WTC11 (cell line): Measurements from ENCODE around the gene TRUB1. TPM values are rescaled to one million over a fixed set of nuclear protein-coding genes. Genes with fewer than 3 reads are reported as not detected.

ENCODE experiments used
- ATAC-seq: fragments of 200-7000 bp; cut with Tn5 transposase; 2 replicates; pipeline ENCODE4 v1.10.0; 2021; ENCODE audit warnings: mild to moderate bottlenecking, moderate library complexity
- CTCF ChIA-PET: fragments of 300-600 bp; sonication (Branson Sonifier 250); formaldehyde crosslinking; loops from one replicate; lab custom pipeline; 2021; ENCODE audit warnings: antibody characterized with exemption; lab: Charles Lee
- POLR2A ChIA-PET: fragments of 350-600 bp; sonication (Branson Sonifier 250); formaldehyde crosslinking; loops from one replicate; lab custom pipeline; 2021; ENCODE audit warnings: antibody characterized with exemption; lab: Charles Lee
- DNase-seq: peaks from one replicate; pipeline ENCODE4 v3.0.0; 2021; ENCODE audit warnings: low spot score
- H3K27ac Mint-ChIP-seq: 2 replicates; pipeline ENCODE4 v1.8.0; 2021; ENCODE audit warnings: mixed read lengths
- H3K27me3 Mint-ChIP-seq: 2 replicates; pipeline ENCODE4 v1.8.0; 2021; ENCODE audit warnings: low read depth, mild to moderate bottlenecking, moderate library complexity, mixed read lengths
- H3K36me3 Mint-ChIP-seq: 2 replicates; pipeline ENCODE4 v1.8.0; 2021; ENCODE audit warnings: mixed read lengths
- H3K4me1 Mint-ChIP-seq: 2 replicates; pipeline ENCODE4 v1.8.0; 2022; ENCODE audit warnings: mixed read lengths
- H3K4me3 Mint-ChIP-seq: 2 replicates; pipeline ENCODE4 v1.8.0; 2021; ENCODE audit warnings: mild to moderate bottlenecking, moderate library complexity, mixed read lengths
- H3K9me3 Mint-ChIP-seq: 2 replicates; pipeline ENCODE4 v1.8.0; 2021; ENCODE audit warnings: mixed read lengths
- ARID4B ChIP-seq: sonication (generic); formaldehyde crosslinking; IDR thresholded peaks from 2 replicates; pipeline ENCODE4 v1.8.0; 2023; ENCODE audit warnings: missing genetic modification reagents, mild to moderate bottlenecking, borderline replicate concordance
- ATF3 ChIP-seq: sonication (generic); formaldehyde crosslinking; conservative IDR thresholded peaks from 2 replicates; pipeline ENCODE4 v1.8.1; 2022; ENCODE audit warnings: mild to moderate bottlenecking, missing genetic modification reagents
- CDX4 ChIP-seq: fragments of 250-450 bp; sonication (Bioruptor Pico); IDR thresholded peaks from 2 replicates; pipeline ENCODE4 v1.9.0; 2021; ENCODE audit warnings: moderate library complexity, mild to moderate bottlenecking, inconsistent platforms, borderline replicate concordance
- CTCF ChIP-seq: fragments of 200-600 bp; IDR thresholded peaks from 2 replicates; pipeline ENCODE4 v1.8.0; 2022; ENCODE audit warnings: antibody characterized with exemption
- E2F1 ChIP-seq: sonication (generic); formaldehyde crosslinking; IDR thresholded peaks from 2 replicates; pipeline ENCODE4 v1.8.0; 2022; ENCODE audit warnings: mild to moderate bottlenecking, missing genetic modification reagents
- ETV6 ChIP-seq: sonication (generic); formaldehyde crosslinking; IDR thresholded peaks from 2 replicates; pipeline ENCODE4 v1.8.1; 2022; ENCODE audit warnings: mild to moderate bottlenecking, missing genetic modification reagents
- FOXJ3 ChIP-seq: sonication (generic); formaldehyde crosslinking; IDR thresholded peaks from 2 replicates; pipeline ENCODE4 v1.9.0; 2021; ENCODE audit warnings: missing genetic modification reagents, mild to moderate bottlenecking, borderline replicate concordance
- FOXP4 ChIP-seq: sonication (generic); formaldehyde crosslinking; IDR thresholded peaks from 2 replicates; pipeline ENCODE4 v1.8.0; 2022; ENCODE audit warnings: mild to moderate bottlenecking, missing genetic modification reagents
- JUN ChIP-seq: sonication (generic); formaldehyde crosslinking; IDR thresholded peaks from 2 replicates; pipeline ENCODE4 v1.8.0; 2023; ENCODE audit warnings: mild to moderate bottlenecking, missing genetic modification reagents
- MXD4 ChIP-seq: fragments of 250-450 bp; sonication (Bioruptor Pico); IDR thresholded peaks from 2 replicates; pipeline ENCODE4 v1.8.0; 2021; ENCODE audit warnings: mild to moderate bottlenecking, moderate library complexity, borderline replicate concordance
- NFE2L1 ChIP-seq: sonication (generic); formaldehyde crosslinking; IDR thresholded peaks from 2 replicates; pipeline ENCODE4 v1.8.1; 2023; ENCODE audit warnings: missing genetic modification reagents
- OVOL2 ChIP-seq: fragments of 250-450 bp; sonication (Bioruptor Pico); IDR thresholded peaks from 2 replicates; pipeline ENCODE4 v1.9.0; 2021; ENCODE audit warnings: mild to moderate bottlenecking, borderline replicate concordance
- PRRX2 ChIP-seq: fragments of 250-450 bp; sonication (Bioruptor Pico); IDR thresholded peaks from 2 replicates; pipeline ENCODE4 v1.8.0; 2021; ENCODE audit warnings: mild to moderate bottlenecking
- USF1 ChIP-seq: sonication (generic); formaldehyde crosslinking; IDR thresholded peaks from 2 replicates; pipeline ENCODE4 v1.8.0; 2022; ENCODE audit warnings: mild to moderate bottlenecking, missing genetic modification reagents
- ZNF121 ChIP-seq: sonication (generic); formaldehyde crosslinking; IDR thresholded peaks from 2 replicates; pipeline ENCODE4 v1.8.0; 2023; ENCODE audit warnings: missing genetic modification reagents
- ZNF219 ChIP-seq: sonication (generic); formaldehyde crosslinking; IDR thresholded peaks from 2 replicates; pipeline ENCODE4 v1.8.0; 2023; ENCODE audit warnings: missing genetic modification reagents, mild to moderate bottlenecking, borderline replicate concordance
- ZNF232 ChIP-seq: sonication (generic); formaldehyde crosslinking; IDR thresholded peaks from 2 replicates; pipeline ENCODE4 v1.8.0; 2022; ENCODE audit warnings: mild to moderate bottlenecking, missing genetic modification reagents
- ZNF263 ChIP-seq: sonication (generic); formaldehyde crosslinking; IDR thresholded peaks from 2 replicates; pipeline ENCODE4 v1.8.1; 2022; ENCODE audit warnings: low read depth, mild to moderate bottlenecking, moderate library complexity, missing genetic modification reagents
- ZNF317 ChIP-seq: sonication (generic); formaldehyde crosslinking; IDR thresholded peaks from 2 replicates; pipeline ENCODE4 v1.8.1; 2023; ENCODE audit warnings: low read depth, mild to moderate bottlenecking, moderate library complexity, missing genetic modification reagents, borderline replicate concordance
- total RNA-seq: library from RNA; stranded (reverse); gene quantifications from 3 replicates; pipeline ENCODE4 v1.2.3, GENCODE V29; 2021

The TRUB1 gene
- total RNA-seq, 1 experiment from 2014 or later, result 27.8 TPM

GRCh38 chr10:114917459-114917858 lies 20.5 kb upstream of the TRUB1 start:
- Mint-ChIP-seq H3K4me1 (peaks cover 29% of the 10 kb centered on the region), H3K27me3 (peaks cover 9% of the 10 kb centered on the region), H3K4me3 (no peak overlapping the region), H3K9me3 (peaks cover 8% of the 10 kb centered on the region), H3K27ac (no peak overlapping the region; the same call in 1 of the 2 replicates), H3K36me3 (no peaks in the 10 kb centered on the region)
- POLR2A ChIA-PET, result no interaction called here
- DNase-seq (no peak), ATAC-seq (peak; percentile 76)
- no peak for TF ChIP-seq ZNF219
- TF ChIP-seq ZNF232 (CRISPR knock-in tag), result no peak
- TF ChIP-seq PRRX2, result no peak
- TF ChIP-seq ZNF263 (CRISPR knock-in tag), result no peak
- no peak for TF ChIP-seq OVOL2 (CRISPR knock-in tag)
- TF ChIP-seq ZNF121, result no peak
- no peak for TF ChIP-seq FOXJ3 (CRISPR knock-in tag)
- TF ChIP-seq CTCF, result no peak
- no peak for TF ChIP-seq JUN
- no peak for TF ChIP-seq MXD4 (CRISPR knock-in tag)
- no peak for TF ChIP-seq ETV6 (CRISPR knock-in tag)
- no peak for TF ChIP-seq ZNF317 (CRISPR knock-in tag)
- CTCF ChIA-PET, result interaction anchor here (2.0 kb wide), 1 partner anchor 38 kb away, joined by 6 read pairs; no protein-coding TSS in a partner anchor

GRCh38 chr10:114917927-114918672 lies 19.9 kb upstream of the TRUB1 start:
- ATAC-seq, result peak; percentile 76
- no peak for DNase-seq
- H3K4me3 Mint-ChIP-seq, result 0 out of 2 replicates have a peak overlapping the region, but pooled peaks have one; percentile 0
- peaks cover 8% of the 10 kb centered on the region for H3K9me3 Mint-ChIP-seq
- H3K27ac Mint-ChIP-seq, result peak overlapping the region; percentile 19; the same call in 1 of the 2 replicates
- TF ChIP-seq ZNF263 (CRISPR knock-in tag), result no peak
- TF ChIP-seq CDX4 (CRISPR knock-in tag), result no peak
- TF ChIP-seq NFE2L1 (CRISPR knock-in tag), result no peak
- TF ChIP-seq USF1 (CRISPR knock-in tag), result no peak
- no peaks in the 10 kb centered on the region for H3K36me3 Mint-ChIP-seq
- CTCF ChIA-PET, result interaction anchor here (2.0 kb wide), 1 partner anchor 39 kb away, joined by 6 read pairs; no protein-coding TSS in a partner anchor
- POLR2A ChIA-PET, result no interaction called here
- H3K4me1 Mint-ChIP-seq, result peaks cover 29% of the 10 kb centered on the region
- peaks cover 9% of the 10 kb centered on the region for H3K27me3 Mint-ChIP-seq

- ChIA-PET CTCF (interaction anchor here (1.5 kb wide), 1 partner anchor 41 kb away, joined by 3 read pairs; no protein-coding TSS in a partner anchor), POLR2A (interaction anchor here (1.8 kb wide), 1 partner anchor 17 kb away, joined by 4 read pairs; the partner anchor contains the start of gene TRUB1)
- H3K27ac Mint-ChIP-seq, result no peak overlapping the region
- H3K36me3 Mint-ChIP-seq, result no peaks in the 10 kb centered on the region
- peaks cover 8% of the 10 kb centered on the region for H3K9me3 Mint-ChIP-seq
- no peak overlapping the region for H3K4me3 Mint-ChIP-seq
- TF ChIP-seq ATF3 (CRISPR knock-in tag), result no peak
- TF ChIP-seq ARID4B (CRISPR knock-in tag), result no peak
- TF ChIP-seq E2F1 (CRISPR knock-in tag), result no peak
- TF ChIP-seq FOXP4 (CRISPR knock-in tag), result no peak
- no peak for TF ChIP-seq ZNF121
- TF ChIP-seq PRRX2, result no peak
- TF ChIP-seq ETV6 (CRISPR knock-in tag), result no peak
- DNase-seq (no peak), ATAC-seq (no peak)
- H3K27me3 Mint-ChIP-seq, result peaks cover 9% of the 10 kb centered on the region
- H3K4me1 Mint-ChIP-seq, result peaks cover 29% of the 10 kb centered on the region
Measured at GRCh38 chr10:114920459-114920858, 17.5 kb upstream of the TRUB1 start.
